MV-4-11 (cell line): ENCODE results near the gene TRAF3IP1.

Experiments
- DNase-seq: peaks from one replicate; lab custom pipeline; 2025; lab: John Stamatoyannopoulos, UW

The TRAF3IP1 gene

GRCh38 chr2:238449241-238449640, 128.9 kb downstream of the TRAF3IP1 start:
- DNase-seq, result no peak

- DNase-seq, result peak; percentile 84
Observed at GRCh38 chr2:238449909-238450417, 129.6 kb downstream of the TRAF3IP1 start.

GRCh38 chr2:238450440-238450861, 130.1 kb downstream of the TRAF3IP1 start:
- DNase-seq, result no peak
